Thyroid gland (tissue), 4 donors: ENCODE measurements around the gene SH2D1A.

Experiments
- POLR2A ChIP-seq, 2 donors: fragments of 450-650 bp; IDR thresholded peaks; one replicate each; pipeline ENCODE4 v1.6.1; 2017; ENCODE audit warnings: antibody characterized with exemption in 2 of 2, mild to moderate bottlenecking in 2 of 2, moderate library complexity in 1 of 2
- TF ChIP-seq, protein P1 (sequence below), 6 experiments: fragments of 200-600 bp in 3 of 6; fragments of 450-650 bp in 3 of 6; sonication (generic) in 3 of 6; IDR thresholded peaks; one replicate each; pipeline ENCODE4 v1.5.1; 2016 to 2019; ENCODE audit warnings: antibody characterized with exemption in 6 of 6, mild to moderate bottlenecking in 2 of 6, inconsistent platforms in 1 of 6, moderate library complexity in 1 of 6

DNA sequence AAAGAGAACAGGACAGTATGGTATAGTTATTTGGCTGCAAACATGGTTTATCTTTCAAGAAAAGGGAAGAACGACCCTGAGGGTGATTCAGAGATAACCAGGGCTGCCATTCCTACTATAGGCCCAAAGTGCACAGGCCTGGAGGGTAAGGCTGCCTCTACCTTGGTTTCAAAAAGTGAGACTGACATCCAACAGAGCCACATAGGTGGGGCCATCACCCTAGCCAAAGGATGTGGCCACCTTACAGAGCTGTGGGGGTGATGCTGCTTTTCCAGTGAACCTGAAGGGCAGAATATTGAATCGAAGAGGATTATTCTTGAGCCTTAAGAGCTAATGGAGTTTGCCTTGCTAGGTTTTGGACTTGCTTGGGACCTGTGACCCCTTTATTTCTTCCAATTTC is 15.7 kb downstream of the SH2D1A start:
- TF ChIP-seq, protein P1, sequence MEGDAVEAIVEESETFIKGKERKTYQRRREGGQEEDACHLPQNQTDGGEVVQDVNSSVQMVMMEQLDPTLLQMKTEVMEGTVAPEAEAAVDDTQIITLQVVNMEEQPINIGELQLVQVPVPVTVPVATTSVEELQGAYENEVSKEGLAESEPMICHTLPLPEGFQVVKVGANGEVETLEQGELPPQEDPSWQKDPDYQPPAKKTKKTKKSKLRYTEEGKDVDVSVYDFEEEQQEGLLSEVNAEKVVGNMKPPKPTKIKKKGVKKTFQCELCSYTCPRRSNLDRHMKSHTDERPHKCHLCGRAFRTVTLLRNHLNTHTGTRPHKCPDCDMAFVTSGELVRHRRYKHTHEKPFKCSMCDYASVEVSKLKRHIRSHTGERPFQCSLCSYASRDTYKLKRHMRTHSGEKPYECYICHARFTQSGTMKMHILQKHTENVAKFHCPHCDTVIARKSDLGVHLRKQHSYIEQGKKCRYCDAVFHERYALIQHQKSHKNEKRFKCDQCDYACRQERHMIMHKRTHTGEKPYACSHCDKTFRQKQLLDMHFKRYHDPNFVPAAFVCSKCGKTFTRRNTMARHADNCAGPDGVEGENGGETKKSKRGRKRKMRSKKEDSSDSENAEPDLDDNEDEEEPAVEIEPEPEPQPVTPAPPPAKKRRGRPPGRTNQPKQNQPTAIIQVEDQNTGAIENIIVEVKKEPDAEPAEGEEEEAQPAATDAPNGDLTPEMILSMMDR (IDR thresholded peaks at IDR 0.05) = no peak
- TF ChIP-seq POLR2A (IDR thresholded peaks at IDR 0.05) = no peak
